GM19193 (cell line): ENCODE results near the gene ADGRG2.

Experiments used
- POLR2A ChIP-seq: IDR thresholded peaks from 4 replicates; pipeline ENCODE4 v1.6.1; 2011; ENCODE audit not compliant: insufficient read depth, insufficient read length; ENCODE audit errors: extremely low read depth

The ADGRG2 gene

DNA sequence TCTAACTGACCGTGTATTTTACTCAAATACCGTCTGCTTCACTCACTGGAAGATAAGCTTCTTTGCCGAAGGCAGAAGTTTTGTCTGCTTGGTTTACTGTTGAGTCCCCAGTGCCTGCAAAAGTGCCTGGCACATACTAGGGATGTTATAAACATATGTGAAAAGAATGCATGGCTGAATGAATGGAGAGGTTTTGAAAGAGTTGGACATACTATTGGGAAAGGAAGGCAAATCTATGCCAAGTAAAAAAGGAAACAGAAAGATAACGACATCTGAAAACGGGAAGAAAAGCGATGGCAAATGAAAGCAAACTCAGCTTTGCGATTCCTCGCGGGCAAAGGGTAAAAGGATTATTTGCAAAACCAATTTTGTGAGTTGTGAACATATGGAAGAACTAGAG, 21.7 kb downstream of the ADGRG2 start:
- TF ChIP-seq POLR2A, result no peak

DNA sequence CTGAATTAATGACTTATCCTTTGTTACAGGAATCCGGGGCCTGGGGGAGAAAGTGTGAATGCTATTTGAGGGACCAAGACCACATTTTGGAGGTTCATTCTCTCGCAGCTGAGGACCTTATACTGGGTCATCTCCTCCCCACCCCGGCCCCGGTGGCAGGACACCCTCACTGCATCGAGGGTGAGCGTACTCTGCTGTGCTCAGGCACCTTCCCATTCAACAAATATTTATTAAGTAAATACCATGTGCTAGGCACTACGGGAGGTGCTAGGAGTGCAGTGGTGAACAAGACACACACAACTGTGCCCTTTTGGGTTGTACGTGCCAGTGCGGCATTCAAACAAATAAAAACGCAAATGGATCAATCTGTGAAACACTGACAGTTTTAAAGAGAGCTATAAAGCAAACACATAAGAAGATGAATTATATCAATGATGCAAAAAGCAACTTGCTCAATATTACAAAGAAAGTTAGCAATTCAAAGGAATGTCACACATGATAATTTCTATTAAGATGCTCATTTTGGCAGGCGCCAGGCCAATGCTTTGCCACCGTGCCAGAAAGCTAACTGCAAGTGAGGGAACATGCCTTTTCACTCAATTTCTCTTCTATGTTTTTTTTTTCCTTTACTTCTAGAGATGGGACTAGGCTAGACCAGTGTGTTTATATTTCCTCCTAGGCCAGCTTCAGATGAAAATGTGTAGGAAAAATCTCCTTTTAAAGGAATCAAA, 24.6 kb downstream of the ADGRG2 start:
- TF ChIP-seq POLR2A, result no peak

DNA sequence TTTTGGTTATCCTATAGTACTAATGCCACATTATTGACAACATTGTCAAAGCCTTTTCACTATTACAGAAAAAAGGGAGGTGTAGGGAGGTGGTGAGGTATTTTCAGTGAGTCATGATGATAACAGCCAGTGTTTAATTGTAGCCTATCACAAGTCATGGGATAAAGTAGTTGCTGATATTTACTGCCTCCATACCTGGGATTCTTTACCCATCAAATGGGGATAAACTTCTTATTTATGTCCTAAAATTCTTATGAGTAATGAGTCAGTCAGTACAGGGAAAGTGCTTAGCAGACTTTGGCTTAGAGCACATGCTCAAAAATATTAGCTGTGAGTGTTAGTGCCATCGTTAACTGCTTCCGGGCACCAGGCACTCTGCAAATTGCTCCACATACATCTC, 25.7 kb downstream of the ADGRG2 start:
- no peak for TF ChIP-seq POLR2A

DNA sequence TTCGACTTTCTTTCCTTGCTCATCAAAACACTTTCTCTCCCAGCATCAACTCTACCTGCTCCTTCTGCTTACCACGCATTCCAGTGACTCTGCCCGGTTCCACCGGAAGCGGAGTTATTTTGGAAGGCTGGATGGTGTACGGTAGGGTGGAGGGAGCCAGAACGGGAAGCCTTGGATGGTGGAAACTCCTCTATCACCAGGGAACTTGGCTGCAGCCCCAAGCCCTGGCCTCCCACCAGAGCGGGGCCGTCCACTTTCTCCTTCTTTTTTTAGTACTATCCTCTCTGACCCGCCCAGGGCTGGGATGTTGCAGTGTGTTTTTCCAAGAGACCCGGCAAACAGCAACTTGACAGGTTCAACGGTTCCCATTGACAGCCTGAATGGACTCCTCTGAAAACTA, 27.6 kb downstream of the ADGRG2 start:
- TF ChIP-seq POLR2A, result no peak

DNA sequence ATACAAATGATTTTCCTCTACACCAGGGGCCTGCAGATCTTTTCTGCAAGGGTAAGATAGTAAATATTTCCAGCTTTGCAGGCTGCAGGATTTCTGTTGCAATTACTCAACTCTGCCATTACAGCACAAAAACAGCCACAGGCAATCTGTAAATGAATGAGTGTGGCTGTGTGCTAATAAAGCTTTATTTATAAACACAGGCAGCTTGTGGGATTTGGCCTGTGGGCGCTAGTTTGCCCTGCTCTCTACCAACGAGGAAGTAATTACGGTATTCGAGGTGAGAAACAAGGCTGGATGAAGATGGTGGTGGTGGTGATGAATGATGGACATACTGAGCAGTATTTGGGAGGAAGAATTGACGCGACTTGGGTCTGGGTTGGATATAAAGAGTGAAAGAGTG, 30.7 kb downstream of the ADGRG2 start:
- TF ChIP-seq POLR2A, result no peak

DNA sequence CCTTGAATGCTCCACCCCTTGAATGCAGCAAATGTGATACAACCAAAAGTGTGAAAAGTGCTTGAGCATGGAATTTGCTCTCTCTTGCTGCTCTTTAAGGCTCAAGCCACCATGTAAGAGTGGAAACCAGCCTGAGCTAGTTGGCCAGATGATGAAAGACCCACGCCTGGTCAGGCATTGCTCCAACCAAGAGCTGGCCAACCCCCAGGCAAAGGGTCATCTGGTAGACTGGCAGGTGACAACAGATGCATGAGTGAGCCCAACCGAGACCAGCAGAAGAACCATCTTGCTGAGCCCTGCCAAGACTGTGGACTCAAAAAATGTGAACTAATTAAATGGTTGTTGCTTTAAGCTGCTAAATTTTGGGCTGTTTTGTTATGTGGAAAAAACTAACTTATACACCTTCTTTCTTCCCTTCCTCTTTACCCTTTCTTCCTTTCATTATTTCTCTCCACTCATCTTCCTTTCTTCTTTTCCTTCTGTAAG, 32.7 kb downstream of the ADGRG2 start:
- no peak for TF ChIP-seq POLR2A

DNA sequence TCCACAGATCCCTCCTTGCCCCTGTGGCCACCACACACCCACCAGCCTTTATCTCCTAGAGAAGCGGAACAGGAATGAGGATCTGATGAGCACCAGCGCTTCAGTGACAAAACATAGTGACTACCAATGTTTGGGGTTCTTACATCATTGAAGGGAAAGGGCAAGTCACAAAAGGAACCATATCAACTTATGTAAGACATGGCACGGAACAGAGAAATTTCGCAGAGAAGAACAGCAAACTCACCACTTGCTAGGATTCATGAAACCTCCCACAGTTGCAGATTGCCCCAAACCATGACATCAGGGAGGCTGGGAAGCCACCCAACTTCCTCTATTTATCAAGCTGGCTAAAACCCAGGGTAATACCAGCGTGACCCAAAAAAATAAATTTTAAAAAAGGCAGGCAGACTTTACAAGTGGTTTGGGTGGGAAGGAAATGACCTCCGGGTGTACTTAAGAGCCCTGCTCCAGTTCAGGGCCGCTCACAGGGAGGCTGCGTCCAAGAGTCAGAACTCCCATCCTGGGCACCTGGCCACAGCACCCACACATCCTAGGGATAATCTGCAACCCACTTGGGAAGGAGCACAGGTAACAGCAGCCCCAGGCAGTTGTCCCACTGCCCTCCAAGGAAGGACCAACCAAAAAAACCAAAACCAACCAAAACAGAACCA, 36.0 kb downstream of the ADGRG2 start:
- no peak for TF ChIP-seq POLR2A

DNA sequence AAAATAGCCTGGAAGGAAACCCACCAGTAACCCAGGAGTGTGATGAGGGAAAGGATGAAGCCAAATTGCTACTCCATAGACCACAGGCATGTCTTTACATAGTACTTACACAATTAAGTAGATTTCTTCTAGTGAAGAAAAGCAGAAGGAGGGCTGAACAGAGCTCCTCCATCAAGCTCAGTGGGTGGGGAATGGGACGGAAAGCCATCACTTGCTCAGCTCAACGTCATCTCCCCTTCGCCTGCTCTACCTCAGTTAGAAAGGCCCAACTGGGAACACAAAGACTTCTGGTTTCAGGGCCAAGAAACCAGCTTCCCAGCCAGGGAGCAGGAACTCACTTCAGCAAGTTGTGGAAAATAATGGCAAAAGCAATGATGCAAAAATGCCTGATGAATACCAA, 36.6 kb downstream of the ADGRG2 start:
- TF ChIP-seq POLR2A, result no peak

DNA sequence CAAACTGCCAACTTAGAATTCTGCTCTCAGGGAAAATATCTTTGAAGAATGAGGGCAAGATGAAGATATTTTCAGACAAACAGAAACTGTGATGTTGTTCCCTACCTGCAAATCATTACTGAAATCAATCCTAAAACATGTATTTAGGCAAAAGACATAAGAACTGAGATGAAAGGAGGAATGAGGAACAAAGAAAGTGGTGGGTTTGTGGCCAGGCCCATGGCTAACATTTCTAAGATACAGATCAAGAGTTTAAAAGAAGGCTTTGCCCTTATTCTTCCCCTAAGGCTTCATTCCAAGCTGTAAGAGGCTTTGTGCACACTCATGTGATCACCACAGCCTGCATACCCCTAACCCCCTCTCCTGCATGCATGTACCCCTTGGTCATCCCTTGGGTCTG, 46.5 kb downstream of the ADGRG2 start:
- TF ChIP-seq POLR2A, result no peak

DNA sequence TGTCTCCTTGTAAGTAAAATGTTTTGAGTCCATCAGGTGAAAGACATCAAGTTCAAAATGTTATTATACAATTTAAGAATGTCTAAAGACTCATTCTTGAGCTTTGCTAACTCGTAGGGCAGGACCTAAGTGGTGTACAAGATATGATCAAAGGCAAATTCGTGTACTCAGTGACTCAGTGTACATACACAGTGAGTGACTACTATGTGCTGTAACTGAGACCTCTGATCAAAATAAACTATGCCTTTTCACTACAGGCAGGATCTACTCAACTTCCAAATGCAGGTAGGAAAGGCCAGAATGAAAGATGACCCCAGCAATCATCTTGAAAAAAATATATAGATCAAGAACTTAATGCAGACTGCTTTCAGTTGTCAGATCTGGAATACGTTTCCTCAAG, 49.9 kb downstream of the ADGRG2 start:
- no peak for TF ChIP-seq POLR2A

DNA sequence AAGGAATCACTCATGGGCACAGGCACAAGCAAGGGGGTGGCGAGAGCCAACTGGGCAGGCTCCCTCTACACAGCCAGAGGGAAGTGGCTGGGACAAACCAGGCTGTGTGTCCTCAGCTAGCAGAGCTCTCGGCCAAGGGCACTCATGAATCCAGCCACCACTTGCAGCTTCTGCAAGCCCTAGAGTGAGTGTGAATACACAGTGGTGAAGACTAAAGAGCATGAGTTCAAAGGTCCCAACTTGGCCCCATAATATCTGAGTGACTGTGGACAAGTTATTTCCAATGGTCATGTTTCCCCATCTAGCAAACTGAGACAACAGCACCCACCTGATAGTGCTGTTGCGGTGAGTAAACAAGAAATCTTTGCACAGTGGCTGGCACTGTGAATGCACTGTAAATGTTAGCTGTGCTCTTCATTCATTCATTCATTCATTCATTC, 51.7 kb downstream of the ADGRG2 start:
- no peak for TF ChIP-seq POLR2A

DNA sequence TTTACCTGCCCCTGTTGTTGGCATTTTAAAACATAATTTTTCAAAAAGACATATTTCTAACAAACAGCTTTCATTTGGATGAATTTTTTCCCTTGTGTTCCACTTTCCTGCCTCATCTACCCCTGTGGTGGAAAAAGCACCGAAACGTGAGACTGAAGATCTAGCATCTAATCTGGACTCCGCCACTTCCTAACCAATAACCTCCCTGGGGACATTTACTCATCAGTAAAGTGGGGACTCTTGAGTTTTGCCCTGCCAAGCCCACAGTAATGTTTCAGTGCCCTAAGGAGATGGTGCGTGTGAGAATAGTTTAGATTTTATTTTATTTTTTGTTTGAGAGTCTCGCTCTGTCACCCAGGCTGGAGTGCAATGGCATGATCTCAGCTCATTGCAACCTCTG, 56.7 kb downstream of the ADGRG2 start:
- no peak for TF ChIP-seq POLR2A

DNA sequence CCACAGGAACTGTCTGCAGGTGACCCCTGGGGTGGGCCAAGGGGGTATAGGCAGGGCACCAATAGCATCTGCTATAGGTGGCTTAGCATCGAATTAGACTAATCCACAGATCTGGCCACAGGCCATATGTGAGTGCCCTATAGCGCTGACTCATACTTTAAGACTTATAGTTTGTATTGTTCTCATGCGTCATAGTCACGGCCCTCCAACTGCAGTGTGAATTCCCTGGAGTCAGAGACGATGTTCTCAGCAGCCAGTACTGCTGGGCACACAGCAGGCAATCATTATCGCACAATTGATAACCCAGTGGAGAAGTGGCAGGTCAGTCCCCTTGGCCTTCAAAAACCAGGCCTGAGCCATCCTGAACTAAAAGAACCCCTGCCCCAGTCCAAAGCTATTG, 58.1 kb downstream of the ADGRG2 start:
- TF ChIP-seq POLR2A, result no peak

DNA sequence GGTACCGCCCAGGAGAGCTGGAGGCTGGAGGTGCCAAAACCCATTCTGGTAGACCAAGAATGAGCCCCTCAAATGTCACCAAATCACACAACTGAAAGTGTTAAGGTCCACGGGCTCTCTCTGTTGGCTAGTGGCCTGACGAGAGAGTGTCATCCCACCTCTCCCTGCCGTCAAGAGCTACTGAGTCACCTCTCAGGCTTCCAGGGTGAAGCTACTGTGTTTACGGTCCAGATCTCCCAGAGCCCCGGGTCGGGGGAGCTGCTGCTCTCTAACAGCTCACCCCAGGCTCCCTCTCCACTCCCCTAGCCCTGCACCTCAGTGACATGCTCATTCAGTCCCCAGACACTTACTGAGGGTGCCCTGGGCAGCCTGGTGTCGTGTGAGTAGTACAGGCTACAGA, 59.2 kb downstream of the ADGRG2 start:
- no peak for TF ChIP-seq POLR2A

DNA sequence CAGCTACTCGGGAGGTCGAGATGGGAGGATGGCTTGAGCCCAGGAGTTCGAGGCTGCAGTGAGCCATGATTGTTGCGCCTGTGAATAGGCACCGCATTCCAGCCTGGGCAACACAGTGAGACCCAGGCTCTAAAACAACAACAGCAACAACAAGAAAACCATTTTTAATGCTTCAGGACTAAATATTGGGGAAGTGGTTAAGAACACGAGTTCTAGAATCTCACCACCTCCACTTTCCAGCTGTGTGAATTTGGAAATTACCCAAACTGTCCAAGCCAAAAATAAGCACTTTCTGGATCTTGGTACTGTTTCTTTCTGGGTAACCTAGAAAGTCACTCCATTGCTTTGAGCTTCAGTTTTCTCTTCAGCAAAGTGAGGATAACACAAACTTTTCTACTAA, 63.2 kb downstream of the ADGRG2 start:
- no peak for TF ChIP-seq POLR2A

DNA sequence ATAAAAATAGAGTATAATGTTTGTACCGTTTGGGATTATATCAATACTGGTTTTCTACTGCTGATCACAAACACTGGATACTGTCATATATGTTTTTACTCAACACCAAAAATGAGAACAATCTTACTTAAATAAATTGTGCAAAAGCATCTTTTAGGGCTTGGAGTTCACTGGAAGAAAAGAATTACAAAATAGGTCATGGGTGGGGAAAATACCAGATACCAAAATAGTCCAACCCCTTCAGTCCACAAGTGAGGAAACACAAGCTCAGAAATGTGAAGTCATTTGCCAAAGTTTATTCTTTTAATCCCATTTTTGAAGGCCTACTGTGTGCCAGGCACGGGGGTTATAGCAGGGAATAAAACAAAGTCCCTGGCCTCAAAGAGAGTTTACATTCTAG, 64.4 kb downstream of the ADGRG2 start:
- no peak for TF ChIP-seq POLR2A
